ENCODE results near the gene SOX10.

- TF ChIP-seq DMBX1 (CRISPR knock-in tag; IDR thresholded peaks at IDR 0.05; ENCODE audit: borderline replicate concordance) (no peak), RB1 (IDR thresholded peaks at IDR 0.05; ENCODE audit: low read depth) (no peak), ZNF143 (CRISPR knock-in tag; IDR thresholded peaks at IDR 0.05) (no peak), ZBTB7A (IDR thresholded peaks at IDR 0.05; ENCODE audit: borderline replicate concordance, control insufficient read depth, low read depth, low read length) (no peak), KDM4B (IDR thresholded peaks at IDR 0.05; ENCODE audit: borderline replicate concordance in 2 of 2, low read depth in 1 of 2) (no peak)
- TF ChIP-seq, protein P1, sequence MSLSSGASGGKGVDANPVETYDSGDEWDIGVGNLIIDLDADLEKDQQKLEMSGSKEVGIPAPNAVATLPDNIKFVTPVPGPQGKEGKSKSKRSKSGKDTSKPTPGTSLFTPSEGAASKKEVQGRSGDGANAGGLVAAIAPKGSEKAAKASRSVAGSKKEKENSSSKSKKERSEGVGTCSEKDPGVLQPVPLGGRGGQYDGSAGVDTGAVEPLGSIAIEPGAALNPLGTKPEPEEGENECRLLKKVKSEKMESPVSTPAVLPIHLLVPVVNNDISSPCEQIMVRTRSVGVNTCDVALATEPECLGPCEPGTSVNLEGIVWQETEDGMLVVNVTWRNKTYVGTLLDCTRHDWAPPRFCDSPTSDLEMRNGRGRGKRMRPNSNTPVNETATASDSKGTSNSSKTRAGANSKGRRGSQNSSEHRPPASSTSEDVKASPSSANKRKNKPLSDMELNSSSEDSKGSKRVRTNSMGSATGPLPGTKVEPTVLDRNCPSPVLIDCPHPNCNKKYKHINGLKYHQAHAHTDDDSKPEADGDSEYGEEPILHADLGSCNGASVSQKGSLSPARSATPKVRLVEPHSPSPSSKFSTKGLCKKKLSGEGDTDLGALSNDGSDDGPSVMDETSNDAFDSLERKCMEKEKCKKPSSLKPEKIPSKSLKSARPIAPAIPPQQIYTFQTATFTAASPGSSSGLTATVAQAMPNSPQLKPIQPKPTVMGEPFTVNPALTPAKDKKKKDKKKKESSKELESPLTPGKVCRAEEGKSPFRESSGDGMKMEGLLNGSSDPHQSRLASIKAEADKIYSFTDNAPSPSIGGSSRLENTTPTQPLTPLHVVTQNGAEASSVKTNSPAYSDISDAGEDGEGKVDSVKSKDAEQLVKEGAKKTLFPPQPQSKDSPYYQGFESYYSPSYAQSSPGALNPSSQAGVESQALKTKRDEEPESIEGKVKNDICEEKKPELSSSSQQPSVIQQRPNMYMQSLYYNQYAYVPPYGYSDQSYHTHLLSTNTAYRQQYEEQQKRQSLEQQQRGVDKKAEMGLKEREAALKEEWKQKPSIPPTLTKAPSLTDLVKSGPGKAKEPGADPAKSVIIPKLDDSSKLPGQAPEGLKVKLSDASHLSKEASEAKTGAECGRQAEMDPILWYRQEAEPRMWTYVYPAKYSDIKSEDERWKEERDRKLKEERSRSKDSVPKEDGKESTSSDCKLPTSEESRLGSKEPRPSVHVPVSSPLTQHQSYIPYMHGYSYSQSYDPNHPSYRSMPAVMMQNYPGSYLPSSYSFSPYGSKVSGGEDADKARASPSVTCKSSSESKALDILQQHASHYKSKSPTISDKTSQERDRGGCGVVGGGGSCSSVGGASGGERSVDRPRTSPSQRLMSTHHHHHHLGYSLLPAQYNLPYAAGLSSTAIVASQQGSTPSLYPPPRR (CRISPR knock-in tag; IDR thresholded peaks at IDR 0.05; ENCODE audit: borderline replicate concordance) = no peak
Observed at GRCh38 chr22:37968452-37969251, 15.7 kb downstream of the SOX10 start.
